Mammary epithelial cell (primary cell): Measurements from ENCODE around the gene PLCD1.

Source experiments
- EZH2 ChIP-seq: IDR thresholded peaks from 2 replicates; pipeline ENCODE4 v1.6.1; 2012; ENCODE audit warnings: low read length, inconsistent platforms, borderline replicate concordance
- TF ChIP-seq, protein P1 (sequence below), 2 donors: IDR thresholded peaks in 1 of 2; conservative IDR thresholded peaks in 1 of 2; 2 replicates each; pipeline ENCODE4 v1.5.1; 2011 to 2012; ENCODE audit warnings: inconsistent platforms in 2 of 2, low read length in 2 of 2, mild to moderate bottlenecking in 2 of 2, control low read depth in 1 of 2, low read depth in 1 of 2; ENCODE audit not compliant: insufficient read depth in 1 of 2; ENCODE audit errors: extremely low read depth in 1 of 2

DNA sequence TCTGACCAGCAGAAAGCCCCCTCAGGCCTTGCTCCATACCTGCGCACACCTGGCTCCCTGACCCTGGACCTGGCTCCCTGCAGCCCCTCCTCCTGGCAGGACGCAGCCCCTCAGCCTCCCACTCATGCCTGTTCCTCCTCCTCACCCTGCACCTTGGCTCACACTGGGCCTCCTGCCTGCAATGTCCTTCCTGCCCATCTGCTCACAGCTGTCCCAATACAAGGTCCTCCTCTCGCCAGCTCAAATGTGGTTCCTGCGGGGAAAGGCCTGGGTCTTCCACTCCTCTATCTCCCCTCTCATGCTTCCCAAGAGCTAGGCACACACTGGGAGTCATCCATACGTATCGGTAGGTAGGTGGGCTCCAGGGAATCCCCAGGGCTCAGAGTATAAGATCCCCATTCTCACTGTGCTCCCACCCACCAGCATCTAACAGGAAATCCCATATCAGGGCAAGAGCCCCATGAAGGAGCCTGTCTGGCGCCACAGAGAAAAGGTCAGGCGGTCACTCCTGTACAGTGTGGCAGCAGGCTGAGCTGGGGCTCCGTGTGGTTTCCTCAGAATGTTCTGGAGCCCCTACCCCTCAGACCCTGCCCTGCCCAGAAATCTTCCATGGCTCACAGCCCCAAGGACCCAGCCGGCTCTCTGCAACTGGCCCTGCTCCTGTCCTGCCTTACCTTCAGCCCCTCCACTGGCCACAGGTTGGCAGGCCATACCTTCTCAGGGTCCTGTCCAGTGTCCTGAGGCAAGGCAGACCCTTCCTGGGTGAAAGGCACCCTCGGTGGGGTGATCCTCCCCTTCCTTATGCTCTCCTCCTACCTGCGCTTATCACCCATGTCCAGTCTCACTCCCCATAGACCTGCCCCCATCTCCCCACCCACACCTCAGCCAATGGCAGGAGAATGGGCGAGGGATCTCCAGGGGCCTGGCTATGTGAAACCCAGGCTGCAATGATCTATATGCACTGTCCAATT lies 10.9 kb downstream of the PLCD1 start:
- TF ChIP-seq, protein P1, sequence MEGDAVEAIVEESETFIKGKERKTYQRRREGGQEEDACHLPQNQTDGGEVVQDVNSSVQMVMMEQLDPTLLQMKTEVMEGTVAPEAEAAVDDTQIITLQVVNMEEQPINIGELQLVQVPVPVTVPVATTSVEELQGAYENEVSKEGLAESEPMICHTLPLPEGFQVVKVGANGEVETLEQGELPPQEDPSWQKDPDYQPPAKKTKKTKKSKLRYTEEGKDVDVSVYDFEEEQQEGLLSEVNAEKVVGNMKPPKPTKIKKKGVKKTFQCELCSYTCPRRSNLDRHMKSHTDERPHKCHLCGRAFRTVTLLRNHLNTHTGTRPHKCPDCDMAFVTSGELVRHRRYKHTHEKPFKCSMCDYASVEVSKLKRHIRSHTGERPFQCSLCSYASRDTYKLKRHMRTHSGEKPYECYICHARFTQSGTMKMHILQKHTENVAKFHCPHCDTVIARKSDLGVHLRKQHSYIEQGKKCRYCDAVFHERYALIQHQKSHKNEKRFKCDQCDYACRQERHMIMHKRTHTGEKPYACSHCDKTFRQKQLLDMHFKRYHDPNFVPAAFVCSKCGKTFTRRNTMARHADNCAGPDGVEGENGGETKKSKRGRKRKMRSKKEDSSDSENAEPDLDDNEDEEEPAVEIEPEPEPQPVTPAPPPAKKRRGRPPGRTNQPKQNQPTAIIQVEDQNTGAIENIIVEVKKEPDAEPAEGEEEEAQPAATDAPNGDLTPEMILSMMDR (conservative IDR thresholded peaks at IDR 0.05 in 1 of 2, IDR thresholded peaks at IDR 0.05 in 1 of 2; ENCODE audit: extremely low read depth in 1 of 2, insufficient read depth in 1 of 2, low read depth in 1 of 2, low read length in 2 of 2), result no peak
- TF ChIP-seq EZH2, result no peak
